GM23248 (cell line): Measurements from ENCODE around the gene AIP. TPM values are rescaled to one million over a fixed set of nuclear protein-coding genes. Genes with fewer than 3 reads are reported as not detected.

Experiments used
- DNase-seq: peaks from one replicate; pipeline ENCODE4 v3.0.0-alpha.2; 2015
- H2AFZ ChIP-seq: fragments of 200-600 bp; sonication (generic); 2 replicates; pipeline ENCODE4 v1.6.1; 2016; ENCODE audit warnings: antibody characterized with exemption
- H3F3A ChIP-seq: fragments of 200-600 bp; sonication (generic); 2 replicates; pipeline ENCODE4 v1.6.1; 2016; ENCODE audit warnings: mild to moderate bottlenecking, antibody characterized with exemption, mixed run types; ENCODE audit not compliant: insufficient read depth
- H3K27ac ChIP-seq: fragments of 200-600 bp; sonication (generic); 2 replicates; pipeline ENCODE4 v1.5.1; 2016; ENCODE audit warnings: mild to moderate bottlenecking
- H3K27me3 ChIP-seq: fragments of 200-600 bp; sonication (generic); replicated peaks from 2 replicates; pipeline ENCODE4 v1.6.1; 2016; ENCODE audit warnings: mild to moderate bottlenecking; ENCODE audit not compliant: insufficient read depth
- H3K36me3 ChIP-seq: fragments of 200-600 bp; sonication (generic); 2 replicates; pipeline ENCODE4 v1.6.1; 2016; ENCODE audit warnings: low read depth, mild to moderate bottlenecking
- H3K4me1 ChIP-seq: fragments of 200-600 bp; sonication (generic); 2 replicates; pipeline ENCODE4 v1.6.1; 2016; ENCODE audit warnings: mild to moderate bottlenecking; ENCODE audit not compliant: insufficient read depth
- H3K4me2 ChIP-seq: fragments of 200-600 bp; sonication (generic); one replicate; pipeline ENCODE4 v1.6.1; 2016; ENCODE audit warnings: mild to moderate bottlenecking; ENCODE audit not compliant: unreplicated experiment
- H3K4me3 ChIP-seq: fragments of 200-600 bp; sonication (generic); 2 replicates; pipeline ENCODE4 v1.5.1; 2016; ENCODE audit warnings: mild to moderate bottlenecking
- H3K79me2 ChIP-seq: fragments of 200-600 bp; sonication (generic); 2 replicates; pipeline ENCODE4 v1.6.1; 2016; ENCODE audit warnings: mild to moderate bottlenecking; ENCODE audit not compliant: insufficient read depth
- H3K9ac ChIP-seq: fragments of 200-600 bp; sonication (generic); 2 replicates; pipeline ENCODE4 v1.6.1; 2016; ENCODE audit warnings: mild to moderate bottlenecking
- H3K9me2 ChIP-seq: fragments of 200-600 bp; sonication (generic); 2 replicates; pipeline ENCODE4 v1.6.1; 2016; ENCODE audit warnings: mixed run types, mild to moderate bottlenecking, moderate library complexity; ENCODE audit not compliant: insufficient read depth
- H3K9me3 ChIP-seq: fragments of 200-600 bp; sonication (generic); one replicate; pipeline ENCODE4 v1.6.1; 2017; ENCODE audit warnings: low read depth
- H4K20me1 ChIP-seq: fragments of 200-600 bp; sonication (generic); 2 replicates; pipeline ENCODE4 v1.6.0; 2016; ENCODE audit not compliant: insufficient read depth
- EZH2 ChIP-seq: fragments of 200-600 bp; sonication (generic); IDR thresholded peaks from 2 replicates; pipeline ENCODE4 v1.6.1; 2018; ENCODE audit warnings: antibody characterized with exemption, mild to moderate bottlenecking; ENCODE audit not compliant: insufficient read depth, poor library complexity, severe bottlenecking
- EZH2phosphoT487 ChIP-seq: fragments of 200-600 bp; sonication (generic); IDR thresholded peaks from 2 replicates; pipeline ENCODE4 v1.6.1; 2018; ENCODE audit warnings: antibody characterized with exemption, moderate library complexity, mild to moderate bottlenecking, low read depth; ENCODE audit not compliant: insufficient read depth
- WGBS, 2 experiments: methylation state at CpG; one replicate each; pipeline ENCODE4 v1.1.6; 2015 to 2017; ENCODE audit warnings: low lambda C conversion rate in 2 of 2, low coverage in 1 of 2; ENCODE audit errors: missing lambda C conversion rate in 2 of 2; 5-methylcytosine and 5-hydroxymethylcytosine counted together
- in situ Hi-C: fragments of 300-500 bp; cut with MboI; formaldehyde crosslinking; loops from 2 replicates; pipeline ENCODE4 v1.15.0; 2020
- polyA plus RNA-seq: library from polyadenylated mRNA; unstranded; fragments of >200 nt; fragmentation: Nextera tagmentation; extraction: Ambion mirVana; gene quantifications from 2 replicates; pipeline ENCODE4 v1.2.1, GENCODE V29; 2016
- total RNA-seq: library from RNA; depleted of rRNA; stranded (reverse); fragments of >200 nt; shearing (Covaris generic); gene quantifications from 2 replicates; pipeline ENCODE4 v1.2.3, GENCODE V29; 2014

The AIP gene
- total and polyA plus RNA-seq, 2 experiments from 2014 or later, result 56.1 to 58.5 TPM

DNA sequence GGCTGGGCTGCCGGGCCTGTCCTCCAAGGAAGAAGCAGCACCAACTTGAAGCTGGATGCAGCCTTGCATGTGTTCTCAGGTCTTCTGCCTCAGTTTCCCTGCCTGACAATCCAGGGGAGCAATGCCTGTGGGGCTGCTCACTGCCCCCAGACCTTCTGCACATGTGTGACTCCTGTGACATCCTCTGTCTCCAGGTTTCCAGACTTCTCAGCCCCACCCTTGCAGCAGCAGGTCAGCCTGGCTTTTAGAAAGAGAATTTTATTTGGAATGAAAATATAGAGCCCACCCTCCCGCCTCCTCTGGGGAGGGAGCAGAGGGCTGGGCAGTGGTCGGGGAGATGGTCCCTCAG lies 45.0 kb upstream of the AIP start:
- H3K79me2 ChIP-seq, result peaks cover 10% of the 10 kb centered on the region
- no peak overlapping the region for H2AFZ ChIP-seq
- H3K27me3 ChIP-seq, result no peaks in the 10 kb centered on the region
- H3K9ac ChIP-seq, result no peak overlapping the region
- TF ChIP-seq EZH2phosphoT487, result no peak
- TF ChIP-seq EZH2, result no peak
- no peaks in the 10 kb centered on the region for H3K9me3 ChIP-seq
- no peaks in the 10 kb centered on the region; the same call in 1 of the 2 replicates for H3K36me3 ChIP-seq
- H3F3A ChIP-seq, result no peaks in the 10 kb centered on the region; the same call in 1 of the 2 replicates
- no peaks in the 10 kb centered on the region for H3K9me2 ChIP-seq
- in situ Hi-C loops, result no loop called here
- DNase-seq, result no peak
- no peaks in the 10 kb centered on the region for H3K4me1 ChIP-seq
- no peak overlapping the region for H3K27ac ChIP-seq
- no peak overlapping the region for H3K4me3 ChIP-seq
- 66 to 100% methylated on average over 2 to 3 of the region's 3 CpGs for WGBS, 2 experiments
- no peak overlapping the region for H3K4me2 ChIP-seq
- H4K20me1 ChIP-seq, result no peaks in the 10 kb centered on the region

DNA sequence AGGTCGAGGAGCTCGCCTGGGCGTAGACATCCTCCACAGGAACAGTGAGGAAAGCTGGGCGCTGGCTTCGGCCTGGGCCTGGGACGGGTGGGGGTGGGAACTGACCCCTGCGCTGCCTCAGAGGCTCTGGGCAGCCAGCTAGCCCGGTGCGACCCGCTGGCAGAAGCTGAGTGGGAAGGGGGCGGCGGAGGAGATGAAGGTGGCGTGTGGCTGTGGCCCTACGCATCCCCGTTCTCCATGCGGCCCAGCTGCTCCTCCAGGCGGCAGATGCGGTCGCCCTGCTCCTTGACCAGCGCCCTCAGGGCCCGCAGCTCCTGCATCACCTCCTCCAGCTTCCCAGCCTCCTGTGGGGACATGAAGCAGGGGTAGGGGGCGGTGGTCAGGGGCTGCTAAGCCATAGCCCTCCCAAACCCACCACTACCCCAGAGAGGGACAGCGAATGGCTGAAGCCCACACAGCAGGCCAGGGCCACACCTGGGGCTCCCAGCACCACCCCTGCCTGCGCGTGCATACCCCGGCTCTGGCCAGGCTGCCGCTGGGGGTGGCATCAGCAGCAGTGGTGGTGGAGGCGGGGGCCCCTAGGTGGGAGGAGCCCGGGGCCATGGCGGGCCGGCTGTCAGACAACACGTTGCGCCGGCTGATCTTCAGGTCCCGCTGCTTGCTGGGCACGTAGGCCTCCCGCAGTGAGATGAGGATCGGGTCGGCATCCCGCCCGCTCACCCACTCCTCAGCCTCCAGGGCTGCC lies 44.5 kb upstream of the AIP start:
- Histone ChIP-seq H3K4me3 (no peak overlapping the region), H3K27me3 (no peaks in the 10 kb centered on the region), H3K4me2 (no peak overlapping the region), H2AFZ (no peak overlapping the region), H4K20me1 (no peaks in the 10 kb centered on the region), H3K9me3 (no peaks in the 10 kb centered on the region), H3K79me2 (peaks cover 12% of the 10 kb centered on the region), H3F3A (no peaks in the 10 kb centered on the region; the same call in 1 of the 2 replicates), H3K4me1 (no peaks in the 10 kb centered on the region), H3K9ac (no peak overlapping the region), H3K27ac (no peak overlapping the region), H3K36me3 (no peaks in the 10 kb centered on the region; the same call in 1 of the 2 replicates), H3K9me2 (no peaks in the 10 kb centered on the region)
- WGBS, 2 experiments, result 86 to 98% methylated on average over 13 to 40 of the region's 41 CpGs
- no peak for DNase-seq
- no peak for TF ChIP-seq EZH2phosphoT487
- TF ChIP-seq EZH2, result no peak
- in situ Hi-C loops, result no loop called here

DNA sequence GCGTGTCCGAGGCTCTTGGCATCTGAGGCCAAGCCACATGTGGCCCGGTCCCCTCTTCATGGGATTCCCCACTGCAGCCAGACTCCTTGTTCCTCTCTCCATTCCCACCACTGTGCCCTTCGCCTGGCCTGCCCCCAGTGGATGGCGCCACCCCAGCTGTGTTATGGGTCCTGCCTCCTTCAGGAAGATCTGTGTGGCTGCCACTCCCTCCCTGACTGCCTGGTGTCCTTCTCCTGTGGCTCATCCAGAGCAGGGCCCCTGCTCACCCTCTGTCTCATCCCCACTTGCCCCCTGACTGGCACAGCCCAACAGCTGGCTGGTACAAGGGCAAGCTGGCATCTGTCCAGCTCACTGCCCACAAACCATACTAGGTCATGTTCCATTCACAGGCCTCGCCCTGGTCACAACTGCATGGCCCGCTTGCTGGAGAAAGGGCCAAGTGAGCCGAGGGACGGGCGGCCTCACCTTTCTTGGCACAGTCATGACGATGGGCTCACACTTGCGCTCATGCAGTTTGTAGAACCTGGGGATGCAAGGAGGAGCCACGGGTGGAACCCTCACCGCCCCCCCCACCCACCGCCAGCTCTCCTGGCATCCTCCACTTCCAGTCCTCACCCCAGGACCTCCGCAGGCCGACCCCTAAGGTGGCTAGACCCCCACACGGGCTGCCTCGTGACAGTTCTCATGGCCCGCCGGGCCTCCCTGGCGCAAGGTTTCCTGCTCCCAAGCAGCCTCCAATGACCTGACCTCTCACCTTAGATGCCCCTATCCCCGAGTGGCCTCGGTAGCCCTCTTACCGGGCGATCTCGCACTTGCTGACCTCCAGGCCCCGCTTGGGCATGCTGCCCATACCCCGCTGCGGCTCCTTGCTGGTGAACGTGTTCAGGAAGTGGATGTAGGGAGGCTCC lies 43.3 kb upstream of the AIP start:
- no peak overlapping the region for H3K27ac ChIP-seq

DNA sequence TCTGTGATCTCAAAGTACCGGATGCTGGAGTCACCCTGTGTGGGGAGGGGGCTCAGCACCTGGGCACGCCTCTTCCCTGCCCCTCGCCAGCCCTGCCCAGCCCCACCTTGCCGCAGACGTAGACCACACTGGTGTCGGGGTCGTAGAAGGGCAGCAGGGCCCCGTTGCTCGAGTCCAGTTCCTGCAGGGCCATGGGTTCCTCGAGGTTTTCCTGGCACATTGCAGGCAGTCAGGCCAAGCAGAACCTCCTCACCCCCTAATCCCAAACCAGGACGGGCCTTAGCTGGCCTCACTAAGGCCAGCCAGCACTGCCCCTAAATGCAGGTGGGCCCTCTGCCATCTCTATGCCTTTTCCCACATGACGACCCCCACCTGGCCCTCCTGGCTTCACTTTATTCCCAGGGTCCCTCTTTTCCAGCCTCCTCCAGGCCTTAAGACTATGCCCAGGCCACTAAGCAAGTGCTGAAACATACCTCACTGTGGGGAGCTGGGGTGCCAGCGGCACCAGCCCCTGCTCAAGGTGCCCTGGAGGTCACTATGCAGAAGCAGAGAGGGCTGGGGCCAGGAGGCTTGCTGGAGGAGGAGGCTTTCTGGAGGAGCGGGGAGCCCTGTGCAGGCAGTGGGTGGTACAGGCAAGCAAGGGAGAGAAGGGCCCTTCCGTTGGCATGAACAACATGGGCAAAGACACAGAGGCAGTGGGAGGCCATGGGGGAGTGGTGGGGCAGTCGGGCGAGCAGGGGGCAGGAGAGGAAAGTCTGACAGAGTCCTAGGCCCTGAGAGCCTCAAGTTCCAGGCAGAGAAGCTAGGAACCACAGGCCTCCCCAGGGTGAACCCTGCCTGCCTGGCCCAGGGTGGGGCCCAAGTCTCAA lies 42.4 kb upstream of the AIP start:
- WGBS, 2 experiments, result 82 to 85% methylated on average over 12 to 17 of the region's 17 CpGs
- Histone ChIP-seq H3K79me2 (peaks cover 12% of the 10 kb centered on the region), H3K27ac (no peak overlapping the region), H3F3A (no peaks in the 10 kb centered on the region; the same call in 1 of the 2 replicates), H4K20me1 (no peaks in the 10 kb centered on the region), H3K27me3 (no peaks in the 10 kb centered on the region), H3K9ac (no peak overlapping the region), H2AFZ (no peak overlapping the region), H3K36me3 (no peaks in the 10 kb centered on the region), H3K4me2 (no peak overlapping the region), H3K4me1 (0 out of 2 replicates have a peak, but pooled peaks cover 3% of the 10 kb centered on the region), H3K9me3 (no peaks in the 10 kb centered on the region), H3K4me3 (no peak overlapping the region), H3K9me2 (no peaks in the 10 kb centered on the region)
- DNase-seq, result no peak
- TF ChIP-seq EZH2phosphoT487 (no peak), EZH2 (no peak)
- in situ Hi-C loops, result no loop called here

More for the DNA sequence above, 43.3 kb upstream of the AIP start:
- H3K9ac ChIP-seq, result no peak overlapping the region
- no peaks in the 10 kb centered on the region for H3K9me2 ChIP-seq
- H3K9me3 ChIP-seq, result no peaks in the 10 kb centered on the region
- no peaks in the 10 kb centered on the region for H3K27me3 ChIP-seq
- in situ Hi-C loops, result no loop called here
- H3K36me3 ChIP-seq, result no peaks in the 10 kb centered on the region; the same call in 1 of the 2 replicates
- H3K4me1 ChIP-seq, result 0 out of 2 replicates have a peak, but pooled peaks cover 3% of the 10 kb centered on the region
- TF ChIP-seq EZH2, result no peak
- TF ChIP-seq EZH2phosphoT487, result no peak
- 79 to 82% methylated on average over 27 to 31 of the region's 31 CpGs for WGBS, 2 experiments
- H3K79me2 ChIP-seq, result peaks cover 12% of the 10 kb centered on the region
- H3K4me2 ChIP-seq, result no peak overlapping the region
- H3F3A ChIP-seq, result no peaks in the 10 kb centered on the region; the same call in 1 of the 2 replicates
- H4K20me1 ChIP-seq, result no peaks in the 10 kb centered on the region
- H2AFZ ChIP-seq, result no peak overlapping the region
- DNase-seq, result peak; percentile 64
- no peak overlapping the region for H3K4me3 ChIP-seq
